T-helper 9 cell (primary cell): ENCODE data around the gene NPIPB5.
"Not testable (repeated sequence)": the region's sequence is repeated elsewhere in the genome, so short reads cannot be mapped to it uniquely, and the experiment has no call there.

ENCODE experiments used
- DNase-seq: peaks from one replicate; pipeline ENCODE4 v3.0.0-alpha.2; 2020
- total RNA-seq, 2 donors: gene quantifications; one replicate each; lab custom pipeline; 2026; lab: John Stamatoyannopoulos, UW

The NPIPB5 gene
- total RNA-seq = 0.84 to 1.4 reads per million in 2 donors

DNA sequence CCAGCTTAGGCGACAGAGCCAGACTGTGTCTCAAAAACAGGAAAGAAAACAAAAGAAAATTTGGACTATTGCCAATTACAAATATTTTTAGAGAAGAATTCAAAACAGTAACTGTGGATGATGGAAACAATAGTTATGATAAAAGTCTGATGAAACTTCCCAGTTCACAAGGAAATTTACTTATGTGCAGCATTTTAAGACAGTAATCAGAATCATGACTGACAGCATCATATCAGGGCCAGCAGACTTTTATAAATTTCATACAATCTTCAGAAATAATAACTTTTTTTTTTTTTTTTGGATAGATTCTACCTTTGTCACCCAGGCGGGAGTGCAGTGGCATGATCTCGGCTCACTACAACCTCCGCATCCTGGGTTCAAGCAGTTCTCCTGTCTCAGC is at the start of gene NPIPB5:
Gene NPIPB5 (plus strand): TSS at position 301 of the 400 bp plus-strand sequence. CDS start 2,911 bp downstream, outside the sequence.
- not testable (repeated sequence) for DNase-seq

DNA sequence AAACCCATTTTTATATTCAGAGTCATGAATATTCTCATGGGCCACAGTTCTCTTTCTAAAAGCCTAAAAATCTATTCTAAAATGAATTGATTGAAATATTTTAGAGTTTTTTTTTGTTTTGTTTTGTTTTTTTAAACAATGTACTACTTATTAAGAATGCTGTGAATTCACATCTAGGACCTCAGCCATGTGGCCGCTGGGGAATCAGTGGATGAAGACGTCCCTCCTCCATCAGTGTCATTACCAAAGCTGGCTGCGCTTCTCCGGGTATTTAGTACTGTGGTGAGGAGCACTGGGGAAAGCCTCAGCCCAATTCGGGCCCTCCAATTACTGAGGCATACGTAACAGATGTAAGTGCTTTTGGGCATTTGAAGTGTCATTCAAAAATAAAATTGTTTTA is 41.8 kb upstream of the NPIPB5 start:
- not testable (repeated sequence) for DNase-seq

DNA sequence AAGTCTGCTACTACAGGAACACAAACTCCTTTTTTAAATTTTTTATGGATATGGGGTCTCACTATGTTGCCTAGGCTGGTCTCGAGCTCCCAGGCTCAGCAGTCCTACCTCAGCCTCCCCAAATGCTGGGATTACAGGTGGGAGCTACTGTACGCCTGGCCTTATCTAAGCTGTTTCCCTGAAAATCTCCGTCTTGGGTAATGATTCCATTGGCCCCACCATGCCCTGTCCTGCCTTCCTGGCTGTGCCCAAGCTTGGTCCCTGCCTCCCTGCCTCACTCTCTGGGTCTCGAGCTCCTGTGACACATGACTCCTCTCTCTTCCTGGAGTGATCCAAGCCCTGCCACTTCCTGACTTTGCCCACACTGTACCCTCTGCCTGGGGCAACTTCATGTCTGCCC is 27.3 kb downstream of the NPIPB5 start:
- DNase-seq = not testable (repeated sequence)

DNA sequence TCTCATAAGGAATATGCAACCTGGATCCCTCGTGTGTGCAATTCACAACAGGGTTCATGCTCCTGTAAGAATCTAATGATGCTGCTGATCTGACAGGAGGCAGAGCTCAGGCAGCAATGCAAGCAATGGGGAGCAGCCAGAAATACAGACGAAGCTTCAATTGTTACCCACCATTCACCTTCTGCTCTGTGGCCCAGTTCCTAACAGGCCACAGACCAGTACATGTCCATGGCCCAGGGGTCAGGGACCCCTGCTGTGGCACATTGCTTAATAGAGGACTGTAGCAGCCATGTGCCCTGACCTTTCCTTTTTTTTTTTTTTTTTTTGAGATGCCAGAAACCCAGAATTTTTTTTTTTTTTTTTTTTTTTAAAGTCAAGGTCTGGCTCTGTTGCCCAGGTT is 34.1 kb downstream of the NPIPB5 start:
- not testable (repeated sequence) for DNase-seq

DNA sequence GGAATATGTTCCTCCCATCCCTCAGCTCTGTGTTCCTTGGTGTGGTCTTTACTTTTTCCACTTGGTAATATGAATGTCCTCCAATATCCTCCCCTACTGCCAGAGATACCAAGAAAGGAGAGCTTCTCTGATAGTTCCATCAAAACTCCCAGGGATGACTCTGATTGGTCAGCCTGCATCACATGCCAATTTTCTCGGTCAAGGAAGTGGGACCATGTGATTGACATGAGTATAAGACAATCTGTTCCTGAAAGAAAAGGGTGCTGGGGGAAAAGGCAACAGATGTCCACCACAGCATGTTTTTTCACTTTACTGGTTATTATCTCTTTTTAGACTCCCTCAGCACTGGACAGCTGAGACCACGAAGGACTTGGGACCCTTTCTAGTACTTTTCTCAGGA is 35.9 kb downstream of the NPIPB5 start:
- not testable (repeated sequence) for DNase-seq

DNA sequence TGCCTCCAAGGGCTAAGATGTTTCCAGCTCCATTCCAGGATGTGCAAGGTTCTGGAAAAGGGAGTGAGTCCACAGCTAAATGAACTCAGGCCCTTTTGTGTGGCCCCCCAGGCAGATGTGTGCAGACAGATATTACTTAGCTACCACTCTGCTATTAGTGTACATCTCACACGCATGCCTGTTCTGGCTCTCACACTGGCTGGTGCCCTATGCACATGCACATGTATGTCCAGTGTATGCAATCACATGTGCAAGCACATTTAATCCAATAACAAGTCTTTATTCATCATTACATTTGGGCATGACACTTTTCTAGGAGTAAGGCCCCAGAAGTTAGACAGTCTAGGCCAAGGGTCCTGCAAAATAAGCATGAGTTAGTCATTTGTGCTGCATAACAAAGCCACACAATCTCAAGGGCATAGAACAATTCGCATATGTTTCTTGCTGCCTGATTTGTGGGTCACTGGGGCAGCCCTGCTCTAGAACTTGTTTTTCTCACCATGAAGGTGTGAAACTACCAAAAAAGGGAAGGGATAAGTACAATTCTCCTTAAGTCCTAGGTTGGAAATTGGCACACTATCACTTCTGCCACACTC is 36.6 kb downstream of the NPIPB5 start:
- DNase-seq = not testable (repeated sequence)

DNA sequence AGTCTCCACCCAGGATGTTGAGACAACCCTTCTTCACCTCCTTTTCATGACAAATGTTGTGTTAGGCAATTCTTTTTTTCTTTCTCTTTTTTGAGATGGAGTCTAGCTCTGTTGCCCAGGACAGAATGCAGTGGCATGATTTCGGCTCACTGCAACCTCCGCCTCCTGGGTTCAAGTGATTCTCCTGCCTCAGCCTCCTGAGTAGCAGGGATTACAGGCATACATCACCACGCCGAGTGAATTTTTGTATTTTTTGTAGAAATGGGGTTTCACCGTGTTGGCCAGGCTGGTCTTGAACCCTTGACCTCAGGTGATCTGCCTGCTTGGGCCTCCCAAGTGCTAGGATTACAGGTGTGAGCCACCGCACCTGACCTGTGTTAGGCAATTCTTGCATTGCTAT is 39.2 kb downstream of the NPIPB5 start:
- DNase-seq = not testable (repeated sequence)

DNA sequence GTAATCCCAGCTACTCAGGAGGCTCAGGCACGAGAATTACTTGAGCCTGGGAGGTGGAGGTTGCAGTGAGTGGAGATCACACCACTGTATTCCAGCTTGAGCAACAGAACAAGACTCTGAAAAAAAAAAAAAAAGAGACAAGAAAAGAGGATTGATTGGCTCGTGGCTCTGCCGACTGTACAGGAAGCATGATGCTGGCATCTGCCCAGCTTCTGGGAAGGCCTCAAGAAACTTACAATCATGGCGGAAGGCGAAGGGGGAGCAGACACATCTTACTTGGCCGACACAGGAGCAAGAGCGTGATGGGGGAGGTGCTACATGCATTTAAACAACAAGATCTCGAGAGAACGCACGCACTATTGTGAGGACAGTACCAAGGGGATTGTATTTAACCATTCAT is 40.5 kb downstream of the NPIPB5 start:
- DNase-seq = not testable (repeated sequence)

DNA sequence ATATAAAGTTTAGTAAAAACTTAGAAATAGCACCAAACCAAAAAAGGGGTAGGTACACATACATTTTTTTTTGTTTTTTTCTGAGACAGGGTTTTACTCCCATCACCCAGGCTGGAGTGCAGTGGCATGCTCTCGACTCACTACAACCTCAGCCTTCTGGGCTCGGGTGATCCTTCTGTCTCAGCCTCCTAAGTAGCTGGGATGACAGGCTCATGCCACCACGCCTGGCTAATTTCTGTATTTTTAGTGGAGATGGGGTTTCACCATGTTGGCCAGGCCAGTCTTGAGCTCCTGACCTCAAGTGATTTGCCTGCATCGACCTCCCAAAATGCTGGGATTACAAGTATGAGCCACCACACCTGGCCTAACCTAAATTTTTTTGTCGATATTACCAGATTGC is 41.0 kb downstream of the NPIPB5 start:
- DNase-seq = not testable (repeated sequence)

DNA sequence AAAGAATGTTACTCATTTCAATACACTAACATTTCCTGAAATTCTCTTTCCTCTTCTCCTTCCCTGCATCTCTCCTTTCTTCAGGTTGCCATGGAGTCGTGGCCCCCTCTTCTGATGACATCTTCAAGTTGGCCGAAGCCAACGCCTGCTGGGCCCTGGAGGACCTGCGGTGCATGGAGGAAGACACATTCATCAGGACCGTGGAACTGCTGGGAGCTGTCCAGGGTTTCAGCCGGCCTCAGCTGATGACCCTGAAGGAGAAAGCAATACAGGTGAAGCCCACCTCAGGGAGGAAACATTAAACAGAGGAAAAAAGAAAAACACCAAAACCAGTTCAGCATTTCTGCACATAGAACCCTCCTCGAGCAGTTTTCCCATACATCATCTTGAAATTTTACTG is 46.1 kb downstream of the NPIPB5 start:
- not testable (repeated sequence) for DNase-seq
